Measurements from ENCODE around the gene IL1F10.

The IL1F10 gene, protein sequence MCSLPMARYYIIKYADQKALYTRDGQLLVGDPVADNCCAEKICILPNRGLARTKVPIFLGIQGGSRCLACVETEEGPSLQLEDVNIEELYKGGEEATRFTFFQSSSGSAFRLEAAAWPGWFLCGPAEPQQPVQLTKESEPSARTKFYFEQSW

DNA sequence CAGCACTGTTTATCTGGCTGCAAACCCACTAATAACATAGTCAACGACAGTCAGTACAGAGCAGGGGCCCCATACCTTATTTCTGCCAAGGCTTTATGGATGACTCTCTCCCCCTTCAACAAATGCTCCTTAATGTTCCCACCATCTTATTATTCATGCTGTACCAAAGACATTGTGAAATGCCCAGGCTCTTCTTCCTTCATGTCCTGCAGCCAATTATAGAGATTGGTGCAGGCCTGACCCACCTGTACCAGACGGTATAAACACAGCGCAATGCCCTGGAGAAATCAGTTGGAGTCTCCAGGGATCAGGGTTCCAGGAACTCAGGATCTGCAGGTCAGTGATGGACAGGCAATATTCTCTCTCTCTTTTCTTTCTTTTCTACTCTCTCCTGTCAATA lies at the start of gene IL1F10:
Gene IL1F10 (plus strand): TSS at position 290 of the 400 bp plus-strand sequence. CDS start 4,769 bp downstream, outside the sequence.
- DNase-seq, result no peak

- DNase-seq, result no peak
Observed at GRCh38 chr2:113018509-113018908, 49.3 kb upstream of the IL1F10 start.

DNA sequence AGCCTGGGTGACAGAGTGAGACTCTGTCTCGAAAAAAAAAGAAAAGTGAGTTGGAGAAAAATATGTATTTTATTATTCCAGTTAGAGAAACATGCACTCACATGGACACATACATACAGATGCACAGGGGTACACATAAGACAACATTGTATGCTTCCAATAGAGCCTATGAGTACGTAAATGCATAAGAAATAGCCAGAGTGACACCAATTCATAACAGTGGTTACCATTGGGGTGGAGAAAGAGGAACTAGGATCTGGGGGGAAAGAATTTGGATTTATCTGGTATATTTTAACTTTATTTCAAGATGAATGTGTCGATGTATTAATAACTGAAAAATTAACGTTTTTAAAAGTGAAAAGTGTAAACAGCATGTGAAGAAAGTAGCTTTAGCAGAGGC lies 46.5 kb upstream of the IL1F10 start:
- no peak for DNase-seq

GRCh38 chr2:113024764-113025163 lies 43.0 kb upstream of the IL1F10 start:
- DNase-seq, result no peak

- no peak for DNase-seq
Observed at GRCh38 chr2:113025737-113026136, 42.0 kb upstream of the IL1F10 start.

DNA sequence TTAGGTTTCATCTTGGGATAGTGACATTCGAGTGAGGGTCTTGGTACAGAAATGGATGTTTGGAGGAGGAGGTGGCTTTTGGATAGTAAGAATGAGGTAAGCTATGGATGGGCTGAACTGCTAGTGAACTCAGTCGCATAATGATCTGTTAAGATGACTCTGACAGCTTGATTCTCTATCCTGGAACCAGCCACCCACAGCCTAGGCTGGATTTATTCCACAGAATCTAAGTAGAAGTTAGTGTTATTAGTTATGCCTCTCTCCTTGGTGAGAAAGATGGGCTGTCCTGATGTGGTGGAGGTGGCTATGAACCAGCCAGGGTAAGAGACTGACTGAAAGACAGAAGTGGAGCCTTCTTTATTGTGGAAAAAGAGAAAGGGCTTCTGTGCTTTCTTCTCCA lies 40.1 kb upstream of the IL1F10 start:
- no peak for DNase-seq

- DNase-seq, result no peak
Observed at GRCh38 chr2:113028112-113028511, 39.7 kb upstream of the IL1F10 start.

DNA sequence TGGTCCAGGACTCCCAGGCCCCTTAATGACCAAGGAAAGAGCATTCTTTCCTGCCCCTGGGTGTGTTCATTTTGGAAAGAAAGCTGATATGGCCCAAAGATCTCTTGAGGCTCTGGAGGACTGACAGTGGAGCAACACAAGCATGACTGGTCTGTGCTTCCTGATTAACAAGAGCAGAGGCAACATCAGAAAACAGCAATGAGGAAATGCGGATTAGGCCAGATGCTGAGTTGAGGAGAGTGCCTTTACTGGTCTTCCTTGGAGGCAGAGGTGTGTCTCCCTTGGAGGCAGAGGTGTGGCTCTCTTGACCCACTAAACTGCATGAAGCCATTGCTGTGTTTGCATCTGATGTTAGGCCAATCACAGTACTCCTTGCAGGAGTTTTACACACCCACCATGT lies 35.0 kb upstream of the IL1F10 start:
- DNase-seq, result no peak

DNA sequence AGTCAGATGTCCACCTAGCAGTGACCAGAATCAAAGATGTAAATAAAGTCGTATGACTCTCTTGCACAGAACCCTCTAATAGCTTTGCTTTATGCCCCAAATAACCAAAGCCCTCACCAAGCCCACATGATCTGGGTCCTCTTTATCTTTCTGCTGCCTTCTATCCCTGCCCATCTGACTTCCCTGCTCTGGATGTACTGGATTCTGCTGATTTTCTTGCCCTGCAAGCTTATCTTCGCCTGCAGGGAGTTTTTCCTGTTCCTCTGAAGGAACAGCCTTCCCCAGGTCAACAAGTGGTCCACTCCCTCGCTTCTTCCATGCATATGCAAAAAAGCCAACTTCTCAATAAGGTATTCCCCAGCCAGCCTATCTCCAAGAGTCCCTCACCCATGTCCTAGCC lies 33.8 kb upstream of the IL1F10 start:
- DNase-seq, result no peak

DNA sequence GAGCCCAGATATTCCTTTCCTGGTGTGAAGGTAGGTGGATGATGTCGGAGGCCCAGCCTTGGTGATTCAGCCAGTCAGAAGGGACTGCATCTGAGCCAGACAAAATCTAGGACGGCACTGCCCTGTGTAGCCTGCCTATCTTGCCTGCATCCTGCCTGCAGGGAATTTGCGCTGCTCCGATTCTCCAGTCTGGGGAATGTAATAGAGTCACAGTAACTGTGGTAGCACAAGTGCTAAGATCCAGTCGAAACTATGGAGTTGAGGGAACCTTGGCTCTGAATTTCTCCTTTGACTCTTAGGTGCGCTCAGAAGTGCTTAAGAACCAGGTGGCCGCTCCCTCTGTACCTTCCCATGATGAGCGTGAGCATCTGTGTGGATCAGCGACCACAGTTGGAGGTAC lies 31.0 kb upstream of the IL1F10 start:
- no peak for DNase-seq

DNA sequence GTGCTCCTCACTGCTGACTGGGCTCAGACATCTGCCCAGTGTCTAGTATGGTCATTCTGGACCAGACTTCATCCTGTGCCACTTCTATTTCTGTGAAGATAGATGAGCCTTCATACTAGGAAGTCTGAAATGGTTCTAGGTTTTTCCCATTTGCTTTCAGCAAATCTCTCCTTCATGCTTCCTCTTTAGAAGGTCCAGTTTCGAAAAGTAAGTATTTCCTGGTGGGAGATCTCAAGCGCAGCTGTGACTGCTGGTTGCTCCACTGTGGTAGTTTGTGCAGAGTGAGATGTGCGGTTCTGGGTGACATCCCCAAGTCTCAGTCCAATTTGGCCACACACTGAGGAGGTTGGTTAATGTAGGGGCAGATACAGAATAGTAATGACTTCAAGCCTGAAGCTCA lies 29.5 kb upstream of the IL1F10 start:
- no peak for DNase-seq

DNA sequence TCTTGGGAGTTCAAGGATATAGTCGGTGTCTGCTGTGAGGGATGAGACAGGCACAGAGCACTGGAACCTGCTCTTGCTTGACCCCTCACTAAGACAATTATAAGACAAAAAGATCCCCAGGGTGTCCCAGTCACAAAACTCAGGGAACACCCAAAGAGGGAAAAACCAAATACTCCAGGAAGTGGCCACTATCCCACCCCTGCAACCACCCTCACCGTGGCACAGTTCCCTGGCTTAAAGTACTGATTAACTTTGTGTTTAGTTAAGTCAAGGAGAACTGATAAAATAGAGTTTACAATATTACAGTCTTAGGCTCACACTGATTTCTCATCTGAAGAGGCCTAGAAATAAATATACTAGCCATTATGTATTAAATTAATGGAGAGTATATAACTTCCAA lies 28.6 kb upstream of the IL1F10 start:
- no peak for DNase-seq

DNA sequence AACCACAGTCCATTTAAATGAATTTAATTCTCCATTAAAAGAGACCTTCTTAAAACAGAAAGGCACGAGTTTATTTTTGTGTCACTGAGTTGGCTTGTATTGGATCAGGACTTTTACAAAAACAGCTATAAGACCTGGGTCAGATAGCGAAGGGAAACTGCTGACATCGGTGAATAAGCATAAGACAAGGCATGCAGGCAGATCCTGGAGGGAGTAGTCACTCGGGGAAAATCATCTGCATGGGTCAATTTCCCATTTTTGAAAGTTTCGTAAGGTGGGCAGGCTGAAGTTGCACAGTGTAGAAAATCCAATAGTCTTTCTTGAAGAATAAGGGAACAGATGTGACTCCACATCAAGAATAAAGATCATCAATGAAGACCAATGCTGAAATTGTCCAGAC lies 28.1 kb upstream of the IL1F10 start:
- no peak for DNase-seq

DNA sequence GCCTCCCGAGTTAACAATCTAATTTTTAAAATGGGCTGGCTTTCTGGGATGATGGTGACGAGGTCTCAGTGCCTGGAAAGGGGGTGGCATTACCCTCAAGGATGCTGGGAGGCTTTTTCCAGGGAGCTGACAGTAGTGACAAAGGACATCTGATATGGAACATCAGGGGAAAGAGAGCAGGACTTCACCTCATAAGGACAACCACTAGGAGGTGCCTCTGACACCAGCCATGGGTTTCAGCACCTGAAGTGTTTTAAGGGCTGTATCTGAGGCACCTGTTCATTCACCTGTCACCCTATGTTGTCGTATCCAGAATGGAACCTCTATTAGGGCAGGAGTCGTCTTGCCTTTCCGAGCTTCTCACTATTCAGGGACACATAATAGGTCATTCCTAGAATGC lies 25.9 kb upstream of the IL1F10 start:
- no peak for DNase-seq

DNA sequence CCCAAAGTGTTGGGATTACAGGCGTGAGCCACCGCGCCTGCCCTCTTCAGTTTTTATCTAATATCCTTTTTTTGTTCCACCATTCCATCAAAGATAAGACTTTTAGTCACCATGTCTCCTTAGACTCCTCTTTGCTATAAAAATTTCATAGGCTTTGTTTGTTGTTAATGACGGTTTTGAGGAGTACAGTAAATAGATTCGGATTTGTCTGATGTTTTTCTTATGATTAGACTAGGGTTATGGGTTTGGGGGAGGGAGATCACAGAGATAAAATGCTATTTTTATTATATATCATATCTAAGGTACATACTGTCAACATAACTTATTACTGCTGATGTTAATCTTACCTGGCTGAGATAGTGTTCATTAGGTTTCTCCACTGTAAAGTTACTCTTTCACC lies 21.3 kb upstream of the IL1F10 start:
- no peak for DNase-seq

- DNase-seq, result no peak
Observed at GRCh38 chr2:113050921-113051895, 16.6 kb upstream of the IL1F10 start.

DNA sequence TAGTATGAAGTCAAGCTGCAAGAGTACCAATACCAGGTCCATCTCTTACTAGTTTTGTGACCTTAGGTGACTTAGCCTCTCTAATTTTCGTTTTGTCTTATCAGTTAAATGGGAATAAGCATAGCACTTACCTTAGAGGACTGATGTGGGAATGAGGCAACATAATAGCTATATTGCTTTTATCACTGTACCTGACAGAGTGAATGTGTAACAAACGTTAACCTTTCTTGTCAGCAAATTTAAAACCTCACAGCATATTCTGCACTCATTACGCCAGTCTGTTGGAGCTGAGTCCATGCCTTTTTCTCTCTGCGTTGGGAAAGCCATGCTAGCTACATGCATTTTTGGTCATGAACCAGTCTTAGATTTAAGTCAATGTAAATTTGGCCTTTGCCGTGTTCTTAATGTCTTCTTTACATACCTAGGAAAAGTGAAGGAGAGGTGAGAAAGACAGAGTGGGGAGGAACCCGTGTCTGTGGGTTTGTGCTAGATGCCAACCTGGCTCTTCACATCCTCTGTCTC lies 15.3 kb upstream of the IL1F10 start, which contains the start of gene IL36B:
Gene IL36B (minus strand): TSS at position 472 of the 522 bp plus-strand sequence.
- DNase-seq, result no peak

DNA sequence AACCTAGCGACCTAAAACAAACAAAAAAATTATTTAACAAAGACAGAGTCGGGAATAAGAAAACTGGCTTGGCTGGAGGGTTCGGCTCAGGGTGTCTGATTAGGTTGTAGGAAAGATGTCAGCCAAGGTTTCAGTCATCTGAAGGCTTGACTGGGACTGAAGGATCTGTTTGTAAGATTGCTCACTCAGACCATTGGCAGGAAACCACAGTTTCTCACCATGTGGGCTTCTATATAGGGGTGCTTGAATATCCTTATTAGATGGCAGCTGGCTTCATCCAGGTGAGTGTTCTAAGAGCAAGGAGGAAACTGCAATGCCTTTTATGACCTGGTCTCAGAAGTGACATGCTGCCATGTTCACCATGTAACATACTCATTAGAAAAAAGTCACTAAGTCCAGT lies 14.1 kb upstream of the IL1F10 start:
- DNase-seq, result no peak

GRCh38 chr2:113054066-113054465 lies 13.7 kb upstream of the IL1F10 start:
- DNase-seq, result no peak

DNA sequence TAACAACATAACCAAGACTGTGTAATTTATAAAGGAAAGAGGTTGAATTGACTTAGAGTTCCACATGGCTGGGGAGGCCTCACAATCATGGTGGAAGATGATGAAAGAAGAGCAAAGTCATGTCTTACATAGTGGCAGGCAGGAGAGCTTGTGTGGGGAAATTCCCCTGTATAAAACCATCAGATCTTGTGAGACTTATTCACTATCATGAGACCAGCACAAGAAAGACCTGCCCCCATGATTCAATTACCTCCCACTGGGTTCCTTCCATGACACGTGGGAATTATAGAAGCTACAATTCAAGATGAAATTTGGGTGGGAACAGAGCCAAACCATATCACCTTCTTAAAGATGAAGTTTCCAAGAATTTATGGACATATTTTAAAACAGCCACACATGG lies 11.2 kb upstream of the IL1F10 start:
- no peak for DNase-seq

DNA sequence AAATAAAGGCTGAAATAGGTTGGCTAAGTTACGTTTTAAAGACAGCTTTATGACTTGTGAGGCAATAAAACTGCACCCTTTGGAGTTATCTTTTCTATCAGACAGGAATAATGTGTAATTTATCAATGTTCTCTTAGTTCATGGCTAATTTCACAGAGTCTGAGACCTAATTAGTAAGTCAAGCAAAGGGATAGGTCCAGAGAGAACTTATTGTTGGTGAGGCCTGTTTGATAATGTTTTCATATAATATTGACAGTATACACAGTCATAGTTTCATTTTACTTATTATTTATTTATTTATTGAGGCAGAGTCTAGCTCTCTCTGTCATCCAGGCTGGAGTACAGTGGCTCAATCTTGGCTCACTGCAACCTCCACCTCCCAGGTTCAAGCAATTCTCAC lies 10.7 kb upstream of the IL1F10 start:
- no peak for DNase-seq

GRCh38 chr2:113058411-113058994 lies 9.3 kb upstream of the IL1F10 start:
- no peak for DNase-seq

Data from NCI-H345 (cell line).